ENCODE results near the gene SNTG2.

SNTG2 gene

DNA sequence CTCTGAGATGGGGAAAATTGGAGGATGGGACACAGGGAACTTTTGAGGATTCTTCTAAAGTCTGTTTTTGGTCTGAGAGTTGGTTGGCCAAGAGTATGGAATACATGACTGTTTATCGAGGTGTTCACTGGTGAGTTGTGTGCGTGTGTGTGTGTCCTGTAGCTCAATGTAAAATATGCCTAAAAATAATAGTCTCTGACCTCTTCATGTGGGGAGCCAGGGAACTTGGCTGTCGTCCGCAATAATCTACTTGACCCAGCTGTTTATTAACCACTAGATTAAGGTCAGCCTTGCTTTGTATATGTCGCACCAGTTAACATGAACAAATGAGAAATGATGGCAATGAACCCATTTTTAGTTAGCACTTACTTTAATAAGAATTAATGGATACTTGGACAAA is 285.2 kb downstream of the SNTG2 start:
- no peak overlapping the region for H3K27ac ChIP-seq (ENCODE audit: low read depth, low read length)
- H3K4me3 ChIP-seq (ENCODE audit: low read length) = no peak overlapping the region
- H3K4me2 ChIP-seq (ENCODE audit: low read length) = no peak overlapping the region
- no peaks in the 10 kb centered on the region for H3K79me2 ChIP-seq (ENCODE audit: control insufficient read depth, low read length)
- no peaks in the 10 kb centered on the region for H3K36me3 ChIP-seq (ENCODE audit: control insufficient read depth, low read length)
- H3K4me1 ChIP-seq (ENCODE audit: control insufficient read depth, low read length) = no peaks in the 10 kb centered on the region
- H3K9me3 ChIP-seq (ENCODE audit: control insufficient read depth, insufficient read depth, low read length) = peaks cover 4% of the 10 kb centered on the region; the same call in 1 of the 2 replicates
- no peaks in the 10 kb centered on the region for H3K27me3 ChIP-seq (ENCODE audit: control insufficient read depth, low read length)
- no peaks in the 10 kb centered on the region for H4K20me1 ChIP-seq (ENCODE audit: control insufficient read depth, insufficient read depth, low read depth, low read length)
- H3K9me2 ChIP-seq (replicated peaks; ENCODE audit: control insufficient read depth, low read length) = no peaks in the 10 kb centered on the region
- TF ChIP-seq EZH2phosphoT487 (IDR thresholded peaks at IDR 0.05; ENCODE audit: borderline replicate concordance, low read length) = no peak
- TF ChIP-seq, protein P1, sequence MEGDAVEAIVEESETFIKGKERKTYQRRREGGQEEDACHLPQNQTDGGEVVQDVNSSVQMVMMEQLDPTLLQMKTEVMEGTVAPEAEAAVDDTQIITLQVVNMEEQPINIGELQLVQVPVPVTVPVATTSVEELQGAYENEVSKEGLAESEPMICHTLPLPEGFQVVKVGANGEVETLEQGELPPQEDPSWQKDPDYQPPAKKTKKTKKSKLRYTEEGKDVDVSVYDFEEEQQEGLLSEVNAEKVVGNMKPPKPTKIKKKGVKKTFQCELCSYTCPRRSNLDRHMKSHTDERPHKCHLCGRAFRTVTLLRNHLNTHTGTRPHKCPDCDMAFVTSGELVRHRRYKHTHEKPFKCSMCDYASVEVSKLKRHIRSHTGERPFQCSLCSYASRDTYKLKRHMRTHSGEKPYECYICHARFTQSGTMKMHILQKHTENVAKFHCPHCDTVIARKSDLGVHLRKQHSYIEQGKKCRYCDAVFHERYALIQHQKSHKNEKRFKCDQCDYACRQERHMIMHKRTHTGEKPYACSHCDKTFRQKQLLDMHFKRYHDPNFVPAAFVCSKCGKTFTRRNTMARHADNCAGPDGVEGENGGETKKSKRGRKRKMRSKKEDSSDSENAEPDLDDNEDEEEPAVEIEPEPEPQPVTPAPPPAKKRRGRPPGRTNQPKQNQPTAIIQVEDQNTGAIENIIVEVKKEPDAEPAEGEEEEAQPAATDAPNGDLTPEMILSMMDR (IDR thresholded peaks at IDR 0.05; ENCODE audit: low read depth, low read length, poor library complexity, severe bottlenecking) = no peak
- no peaks in the 10 kb centered on the region for H3F3A ChIP-seq (ENCODE audit: control insufficient read depth, insufficient read depth)

DNA sequence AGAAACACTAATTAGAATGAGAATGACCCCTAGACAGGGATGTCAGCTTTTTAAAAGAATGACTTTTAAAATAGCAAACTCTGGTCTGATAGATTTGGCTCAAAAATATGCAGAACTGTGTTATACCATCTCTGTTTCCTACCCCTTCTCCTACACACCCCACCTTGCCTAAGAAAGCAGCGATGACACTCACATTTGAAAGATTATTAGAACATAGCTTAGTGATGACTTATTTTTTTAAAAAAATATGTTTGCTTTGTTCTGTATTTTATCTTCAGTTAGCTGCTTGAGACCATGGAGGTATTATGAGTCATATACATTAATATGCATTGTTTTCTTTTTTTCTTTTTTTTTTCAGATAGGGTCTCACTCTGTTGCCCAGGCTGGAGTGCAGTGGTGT is 286.0 kb downstream of the SNTG2 start:
- no peak overlapping the region for H3K4me3 ChIP-seq (ENCODE audit: low read length)
- H3K9me2 ChIP-seq (replicated peaks; ENCODE audit: control insufficient read depth, low read length) = no peaks in the 10 kb centered on the region
- H3K4me1 ChIP-seq (ENCODE audit: control insufficient read depth, low read length) = no peaks in the 10 kb centered on the region
- H3K4me2 ChIP-seq (ENCODE audit: low read length) = no peak overlapping the region
- H3F3A ChIP-seq (ENCODE audit: control insufficient read depth, insufficient read depth) = no peaks in the 10 kb centered on the region
- no peaks in the 10 kb centered on the region for H3K36me3 ChIP-seq (ENCODE audit: control insufficient read depth, low read length)
- no peak overlapping the region for H3K27ac ChIP-seq (ENCODE audit: low read depth, low read length)
- no peaks in the 10 kb centered on the region for H3K27me3 ChIP-seq (ENCODE audit: control insufficient read depth, low read length)
- no peaks in the 10 kb centered on the region for H3K79me2 ChIP-seq (ENCODE audit: control insufficient read depth, low read length)
- H4K20me1 ChIP-seq (ENCODE audit: control insufficient read depth, insufficient read depth, low read depth, low read length) = no peaks in the 10 kb centered on the region
- peaks cover 4% of the 10 kb centered on the region; the same call in 1 of the 2 replicates for H3K9me3 ChIP-seq (ENCODE audit: control insufficient read depth, insufficient read depth, low read length)
- TF ChIP-seq, protein P1 (IDR thresholded peaks at IDR 0.05; ENCODE audit: low read depth, low read length, poor library complexity, severe bottlenecking) = no peak
- TF ChIP-seq EZH2phosphoT487 (IDR thresholded peaks at IDR 0.05; ENCODE audit: borderline replicate concordance, low read length) = no peak

DNA sequence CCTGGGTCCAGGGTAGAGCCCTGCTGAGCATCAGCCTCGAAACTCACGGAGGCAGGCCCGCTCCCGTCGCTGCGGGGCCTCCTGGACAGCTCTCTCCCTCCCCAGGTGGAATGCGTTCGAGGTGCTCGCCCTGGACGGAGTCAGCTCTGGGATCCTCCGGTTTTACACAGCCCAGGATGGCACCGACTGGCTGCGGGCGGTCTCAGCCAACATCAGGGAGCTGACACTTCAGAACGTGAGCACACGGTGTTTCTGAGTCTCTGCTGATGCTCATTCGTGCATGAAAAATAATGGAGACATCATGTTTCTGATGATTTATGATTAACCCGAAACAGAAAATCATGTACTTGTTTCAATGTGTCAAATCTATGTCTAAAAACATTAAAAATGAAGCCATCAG is 287.1 kb downstream of the SNTG2 start:
- Histone ChIP-seq H3K9me3 (ENCODE audit: control insufficient read depth, insufficient read depth, low read length) (peaks cover 4% of the 10 kb centered on the region; the same call in 1 of the 2 replicates), H3K27ac (ENCODE audit: low read depth, low read length) (no peak overlapping the region), H4K20me1 (ENCODE audit: control insufficient read depth, insufficient read depth, low read depth, low read length) (no peaks in the 10 kb centered on the region), H3K9me2 (replicated peaks; ENCODE audit: control insufficient read depth, low read length) (no peaks in the 10 kb centered on the region), H3K36me3 (ENCODE audit: control insufficient read depth, low read length) (no peaks in the 10 kb centered on the region), H3K79me2 (ENCODE audit: control insufficient read depth, low read length) (no peaks in the 10 kb centered on the region), H3K27me3 (ENCODE audit: control insufficient read depth, low read length) (no peaks in the 10 kb centered on the region), H3K4me3 (ENCODE audit: low read length) (no peak overlapping the region), H3K4me2 (ENCODE audit: low read length) (no peak overlapping the region), H3K4me1 (ENCODE audit: control insufficient read depth, low read length) (no peaks in the 10 kb centered on the region), H3F3A (ENCODE audit: control insufficient read depth, insufficient read depth) (no peaks in the 10 kb centered on the region)
- no peak for TF ChIP-seq EZH2phosphoT487 (IDR thresholded peaks at IDR 0.05; ENCODE audit: borderline replicate concordance, low read length)
- TF ChIP-seq, protein P1 (IDR thresholded peaks at IDR 0.05; ENCODE audit: low read depth, low read length, poor library complexity, severe bottlenecking) = no peak

Data from DOHH2 (cell line).